KMS-11 (cell line): Measurements from ENCODE around the gene GPATCH11.

Experiments used
- H2AFZ ChIP-seq: fragments of 200-600 bp; sonication (generic); 2 replicates; pipeline ENCODE4 v1.6.1; 2016; ENCODE audit warnings: antibody characterized with exemption, mixed run types, low read depth
- H3K27ac ChIP-seq: fragments of 200-600 bp; sonication (generic); 2 replicates; pipeline ENCODE4 v1.6.1; 2016; ENCODE audit warnings: mild to moderate bottlenecking, mixed run types
- H3K27me3 ChIP-seq: fragments of 200-600 bp; sonication (generic); 2 replicates; pipeline ENCODE4 v1.6.1; 2017; ENCODE audit warnings: mild to moderate bottlenecking, low read depth, mixed run types, moderate library complexity; ENCODE audit not compliant: insufficient read depth
- H3K36me3 ChIP-seq: fragments of 200-600 bp; sonication (generic); 2 replicates; pipeline ENCODE4 v1.6.1; 2017; ENCODE audit warnings: mild to moderate bottlenecking, mixed run types; ENCODE audit not compliant: insufficient read depth
- H3K4me1 ChIP-seq: fragments of 200-600 bp; sonication (generic); 2 replicates; pipeline ENCODE4 v1.6.1; 2016; ENCODE audit warnings: mild to moderate bottlenecking, low read depth, mixed run types; ENCODE audit not compliant: poor library complexity, severe bottlenecking
- H3K4me2 ChIP-seq: fragments of 200-600 bp; sonication (generic); 2 replicates; pipeline ENCODE4 v1.7.0; 2016; ENCODE audit warnings: mild to moderate bottlenecking, mixed run types
- H3K4me3 ChIP-seq: fragments of 200-600 bp; sonication (generic); IDR thresholded peaks from 2 replicates; pipeline ENCODE4 v1.6.1; 2017; ENCODE audit warnings: low read depth, low read length, mixed read lengths; ENCODE audit not compliant: insufficient read depth
- H3K79me2 ChIP-seq: fragments of 200-600 bp; sonication (generic); 2 replicates; pipeline ENCODE4 v1.6.1; 2016; ENCODE audit warnings: low read depth, mixed run types; ENCODE audit not compliant: insufficient read depth
- H3K9ac ChIP-seq: fragments of 200-600 bp; sonication (generic); 2 replicates; pipeline ENCODE4 v1.6.1; 2016; ENCODE audit warnings: mild to moderate bottlenecking, mixed run types
- H4K20me1 ChIP-seq: fragments of 200-600 bp; sonication (generic); 2 replicates; pipeline ENCODE4 v1.6.1; 2016; ENCODE audit warnings: mild to moderate bottlenecking, mixed run types; ENCODE audit not compliant: insufficient read depth
- TF ChIP-seq, protein P1 (sequence below): fragments of 200-600 bp; sonication (generic); conservative IDR thresholded peaks from 2 replicates; pipeline ENCODE4 v1.6.1; 2017; ENCODE audit warnings: low read depth, mild to moderate bottlenecking, antibody characterized with exemption, low read length, moderate library complexity, mixed read lengths

The GPATCH11 gene

DNA sequence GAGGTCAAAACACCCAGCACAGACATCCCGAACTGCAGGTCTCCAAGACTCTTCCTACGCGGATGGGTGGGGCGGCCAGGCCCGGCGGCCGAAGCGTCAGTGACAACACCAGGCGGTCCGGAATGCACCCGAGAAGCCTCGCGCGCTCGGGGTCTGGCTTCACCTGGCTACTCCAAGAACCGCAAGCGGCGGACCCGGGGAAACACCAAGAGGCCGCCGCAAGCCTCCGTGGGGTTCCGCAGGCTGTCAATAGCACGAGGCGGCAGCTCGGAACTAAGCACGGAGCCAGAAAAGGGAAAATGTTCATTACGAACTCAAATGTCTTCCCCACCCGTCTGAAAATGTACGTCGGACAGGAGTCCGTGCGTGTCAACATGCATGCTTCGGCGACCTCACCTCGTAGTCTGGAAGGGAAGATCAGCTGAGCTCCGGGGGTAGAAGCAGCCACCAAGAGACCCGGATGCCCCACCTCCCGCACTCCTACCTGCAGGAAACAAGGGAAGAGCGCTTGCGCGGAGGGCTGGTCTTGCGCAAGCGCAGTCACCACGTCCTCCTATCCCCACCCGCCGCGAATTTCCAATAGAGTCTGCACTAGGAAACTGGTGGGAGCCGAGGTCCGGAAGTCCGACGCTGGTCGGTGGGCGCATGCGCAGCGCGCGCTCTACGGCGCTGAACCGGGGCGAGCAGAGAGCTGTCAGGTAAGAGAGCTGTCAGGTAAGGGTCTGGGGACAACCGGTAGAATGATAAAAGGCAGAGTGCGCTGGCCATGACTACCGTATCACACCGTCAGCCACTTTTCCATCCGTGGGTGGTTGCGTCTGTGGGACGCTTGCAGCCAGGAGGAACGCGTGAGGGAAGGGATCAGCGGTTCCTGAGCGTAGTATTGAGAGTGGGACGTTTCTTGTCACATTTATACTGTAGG lies at the start of gene GPATCH11, which contains the start of gene HEATR5B:
Gene GPATCH11, plus strand, starts transcription at position 646 of the 922 bp plus-strand sequence. CDS start 3,864 bp downstream, outside the sequence.
Gene HEATR5B, minus strand, starts transcription at position 500 of the 922 bp plus-strand sequence. CDS start 958 bp downstream, outside the sequence.
- Histone ChIP-seq H3K4me3 (peak within 1 kb of the TSS; percentile 91), H3K79me2 (peaks cover 19% of the 10 kb centered on the region; the same call in 1 of the 2 replicates), H3K9ac (peak within 1 kb of the TSS; percentile 43; the same call in 1 of the 2 replicates), H3K4me2 (peak within 1 kb of the TSS; percentile 91), H3K4me1 (peaks cover 53% of the 10 kb centered on the region), H3K27ac (peak within 1 kb of the TSS; percentile 19), H4K20me1 (no peaks in the 10 kb centered on the region), H2AFZ (peak within 1 kb of the TSS; percentile 89), H3K36me3 (no peaks in the 10 kb centered on the region; the same call in 1 of the 2 replicates), H3K27me3 (no peaks in the 10 kb centered on the region)
- TF ChIP-seq, protein P1, sequence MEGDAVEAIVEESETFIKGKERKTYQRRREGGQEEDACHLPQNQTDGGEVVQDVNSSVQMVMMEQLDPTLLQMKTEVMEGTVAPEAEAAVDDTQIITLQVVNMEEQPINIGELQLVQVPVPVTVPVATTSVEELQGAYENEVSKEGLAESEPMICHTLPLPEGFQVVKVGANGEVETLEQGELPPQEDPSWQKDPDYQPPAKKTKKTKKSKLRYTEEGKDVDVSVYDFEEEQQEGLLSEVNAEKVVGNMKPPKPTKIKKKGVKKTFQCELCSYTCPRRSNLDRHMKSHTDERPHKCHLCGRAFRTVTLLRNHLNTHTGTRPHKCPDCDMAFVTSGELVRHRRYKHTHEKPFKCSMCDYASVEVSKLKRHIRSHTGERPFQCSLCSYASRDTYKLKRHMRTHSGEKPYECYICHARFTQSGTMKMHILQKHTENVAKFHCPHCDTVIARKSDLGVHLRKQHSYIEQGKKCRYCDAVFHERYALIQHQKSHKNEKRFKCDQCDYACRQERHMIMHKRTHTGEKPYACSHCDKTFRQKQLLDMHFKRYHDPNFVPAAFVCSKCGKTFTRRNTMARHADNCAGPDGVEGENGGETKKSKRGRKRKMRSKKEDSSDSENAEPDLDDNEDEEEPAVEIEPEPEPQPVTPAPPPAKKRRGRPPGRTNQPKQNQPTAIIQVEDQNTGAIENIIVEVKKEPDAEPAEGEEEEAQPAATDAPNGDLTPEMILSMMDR: no peak

- Histone ChIP-seq H3K4me3 (no peak overlapping the region), H3K4me1 (no peaks in the 10 kb centered on the region), H3K27ac (no peak overlapping the region), H3K4me2 (no peak overlapping the region), H3K36me3 (no peaks in the 10 kb centered on the region), H3K9ac (no peak overlapping the region), H2AFZ (no peak overlapping the region), H3K79me2 (no peaks in the 10 kb centered on the region), H4K20me1 (no peaks in the 10 kb centered on the region), H3K27me3 (no peaks in the 10 kb centered on the region)
- TF ChIP-seq, protein P1: no peak
Measured at GRCh38 chr2:37037771-37038170, 46.5 kb upstream of the GPATCH11 start.

DNA sequence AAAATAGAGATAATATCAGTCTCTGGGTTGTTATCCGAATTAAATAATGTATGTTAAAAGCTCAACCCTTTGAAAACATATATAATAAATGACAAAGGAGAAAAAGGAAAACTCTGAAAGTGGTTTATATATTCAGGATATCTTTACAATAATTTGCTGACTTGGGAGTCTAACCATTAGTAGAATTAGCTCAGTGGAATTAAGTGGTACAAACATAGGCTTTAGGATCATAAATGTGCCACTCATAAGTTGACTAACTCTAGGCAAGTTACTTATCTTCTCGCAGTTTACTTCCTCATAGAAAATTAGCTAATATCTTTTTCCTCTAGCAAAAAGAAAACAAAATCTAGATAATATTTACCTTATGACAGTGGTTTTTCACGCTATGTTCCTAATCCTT lies 44.7 kb upstream of the GPATCH11 start:
- Histone ChIP-seq H3K27me3 (no peaks in the 10 kb centered on the region), H3K9ac (no peak overlapping the region), H3K79me2 (no peaks in the 10 kb centered on the region), H3K27ac (no peak overlapping the region), H3K36me3 (no peaks in the 10 kb centered on the region), H3K4me1 (no peaks in the 10 kb centered on the region), H3K4me2 (no peak overlapping the region), H3K4me3 (no peak overlapping the region), H2AFZ (no peak overlapping the region), H4K20me1 (no peaks in the 10 kb centered on the region)
- TF ChIP-seq, protein P1: no peak

GRCh38 chr2:37052600-37053332 lies 31.6 kb upstream of the GPATCH11 start:
- Histone ChIP-seq H3K4me2 (no peak overlapping the region), H4K20me1 (no peaks in the 10 kb centered on the region), H3K27ac (no peak overlapping the region), H3K27me3 (no peaks in the 10 kb centered on the region), H2AFZ (no peak overlapping the region), H3K4me1 (no peaks in the 10 kb centered on the region), H3K9ac (no peak overlapping the region), H3K36me3 (0 out of 2 replicates have a peak, but pooled peaks cover 6% of the 10 kb centered on the region), H3K4me3 (no peak overlapping the region), H3K79me2 (no peaks in the 10 kb centered on the region)
- TF ChIP-seq, protein P1: no peak
